SK-N-SH (cell line): ENCODE results near the gene IGDCC3.

Experiments
- CHD2 ChIP-seq: fragments of 150-350 bp; IDR thresholded peaks from 2 replicates; pipeline ENCODE4 v1.6.1; 2018; ENCODE audit warnings: low read length; ENCODE audit not compliant: partially characterized antibody
- CTCF ChIP-seq: fragments of 200-600 bp; sonication (generic); IDR thresholded peaks from 2 replicates; pipeline ENCODE4 v1.6.1; 2017; ENCODE audit warnings: antibody characterized with exemption, mild to moderate bottlenecking, moderate library complexity
- ELF1 ChIP-seq: IDR thresholded peaks from 2 replicates; pipeline ENCODE4 v1.4.0; 2012
- FOSL2 ChIP-seq: IDR thresholded peaks from 2 replicates; pipeline ENCODE4 v1.4.0; 2012; ENCODE audit warnings: low read depth, mild to moderate bottlenecking, moderate library complexity, borderline replicate concordance
- JUND ChIP-seq: IDR thresholded peaks from 2 replicates; pipeline ENCODE4 v1.4.0; 2012
- POLR2AphosphoS5 ChIP-seq: IDR thresholded peaks from 2 replicates; pipeline ENCODE4 v1.6.1; 2012; ENCODE audit warnings: low read depth, low read length
- RAD21 ChIP-seq: IDR thresholded peaks from 2 replicates; pipeline ENCODE4 v1.6.1; 2012; ENCODE audit warnings: mild to moderate bottlenecking, low read length
- RCOR1 ChIP-seq: fragments of 150-350 bp; IDR thresholded peaks from 2 replicates; pipeline ENCODE4 v1.6.1; 2017; ENCODE audit warnings: antibody characterized with exemption, low read length
- REST ChIP-seq: IDR thresholded peaks from 2 replicates; pipeline ENCODE4 v1.6.1; 2012; ENCODE audit warnings: mild to moderate bottlenecking, low read depth, low read length, moderate library complexity
- TAF1 ChIP-seq: IDR thresholded peaks from 2 replicates; pipeline ENCODE4 v1.6.1; 2012; ENCODE audit warnings: low read depth, mild to moderate bottlenecking, low read length, moderate library complexity, borderline replicate concordance
- TEAD4 ChIP-seq: IDR thresholded peaks from 2 replicates; pipeline ENCODE4 v1.4.0; 2012; ENCODE audit warnings: mild to moderate bottlenecking, borderline replicate concordance; ENCODE audit not compliant: insufficient read depth
- USF1 ChIP-seq: IDR thresholded peaks from 2 replicates; pipeline ENCODE4 v1.4.0; 2012; ENCODE audit warnings: low read depth, borderline replicate concordance

GRCh38 chr15:65336493-65337435 is 41.0 kb downstream of the IGDCC3 start:
- TF ChIP-seq CTCF (no peak), REST (no peak), TEAD4 (no peak), POLR2AphosphoS5 (no peak), ELF1 (no peak), TAF1 (no peak), USF1 (no peak), FOSL2 (no peak), RAD21 (no peak), JUND (no peak), RCOR1 (no peak), CHD2 (no peak)
